Measurements from ENCODE around the gene WDR64. TPM values are rescaled to one million over a fixed set of nuclear protein-coding genes. Genes with fewer than 3 reads are reported as not detected.

Gene WDR64
- polyA plus RNA-seq: not detected in 2 replicates

DNA sequence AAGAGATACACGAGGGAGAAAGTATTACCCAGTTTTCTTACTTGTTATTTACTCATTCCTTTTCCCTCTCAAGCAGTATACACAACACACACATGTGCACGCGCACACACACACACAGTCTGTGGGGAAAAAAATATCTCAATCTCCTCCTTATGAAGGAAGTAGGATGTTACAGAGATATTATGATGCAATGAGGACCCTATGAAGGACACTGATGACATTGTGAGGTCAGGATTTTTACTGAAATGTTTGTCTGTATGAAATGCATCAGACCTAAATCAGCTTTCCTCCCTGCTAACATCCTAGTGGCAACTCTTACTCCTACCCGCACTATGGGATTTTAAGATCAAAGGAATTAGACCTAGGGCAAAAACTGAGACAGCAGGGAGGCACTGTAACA, at the start of gene WDR64:
TSS of gene WDR64 (plus strand) at position 270 of the 400 bp plus-strand sequence. CDS start 204 bp downstream, outside the sequence.

DNA sequence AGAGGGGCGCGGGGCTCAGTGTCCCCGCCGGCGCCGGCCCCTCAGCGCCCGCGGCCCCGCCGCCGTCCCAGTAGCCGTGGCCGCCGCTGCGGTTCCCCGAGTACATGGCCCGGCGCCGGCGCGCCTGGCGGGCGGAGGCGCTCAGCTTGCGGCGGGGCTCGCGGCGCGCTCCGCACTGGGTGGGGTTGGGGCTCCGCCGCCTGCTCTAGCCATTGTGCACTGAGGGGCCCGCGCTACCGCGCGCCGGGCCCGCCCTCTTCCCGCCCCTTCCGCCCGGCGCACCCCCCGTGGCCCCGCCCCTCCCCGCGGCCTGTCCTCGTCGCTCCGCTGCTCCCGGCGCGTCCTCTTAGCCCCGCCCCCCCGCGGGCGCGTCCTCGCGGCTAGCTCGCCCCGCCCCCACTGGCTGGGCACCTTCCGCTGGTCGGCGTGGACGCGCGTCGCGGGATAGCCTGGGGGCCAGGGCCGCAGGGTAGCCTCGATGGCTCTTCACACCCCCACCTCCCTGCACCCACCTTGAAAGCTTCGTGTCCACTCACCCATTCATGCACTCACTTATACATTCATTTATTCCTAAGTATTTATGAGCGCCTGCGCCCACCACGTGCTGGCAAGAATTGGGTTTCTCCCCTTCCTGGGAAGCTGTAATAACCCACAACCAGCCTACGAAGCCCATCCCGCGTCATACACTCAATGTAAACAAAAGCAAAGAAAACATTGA, 11.8 kb upstream of the WDR64 start, which contains the start of the genes CHML and OPN3:
TSS of gene CHML (minus strand) at position 221 of the 718 bp plus-strand sequence. CDS start 4,603 bp downstream, outside the sequence.
TSS of gene OPN3 (minus strand) at position 221 of the 718 bp plus-strand sequence. CDS start at position 106, 115 bp downstream.

GRCh38 chr1:241847796-241848685, 196.0 kb downstream of the WDR64 start, which contains the start of gene EXO1:
Gene EXO1, plus strand, starts transcription at chr1:241848204. Its CDS starts 2,222 bp downstream, at chr1:241850426.

Other genes starting within 250 kb of the WDR64 start
- 92.8 and 103 TPM in 2 replicates for gene FH, start 132.5 kb upstream of the WDR64 start, polyA plus RNA-seq
- 0.65 TPM in 1 of 2 replicates, not detected in the other for gene KMO, start 119.9 kb upstream of the WDR64 start, polyA plus RNA-seq
- 6.0 and 11.0 TPM in 2 replicates for gene CHML, start 11.9 kb upstream of the WDR64 start, polyA plus RNA-seq
- gene OPN3, start 11.9 kb upstream of the WDR64 start, polyA plus RNA-seq: 32.5 and 52.6 TPM in 2 replicates
- gene EXO1, start 195.9 kb downstream of the WDR64 start, polyA plus RNA-seq: 1.7 and 2.2 TPM in 2 replicates

All from Purkinje cell (primary cell).